H1 (cell line): Measurements from ENCODE around the gene YRDC. TPM values are rescaled to one million over a fixed set of nuclear protein-coding genes. Genes with fewer than 3 reads are reported as not detected.

Experiments
- CTCF ChIA-PET: fragments of 300-600 bp; sonication (Branson Sonifier 250); formaldehyde crosslinking; loops from one replicate; lab custom pipeline; 2021; ENCODE audit not compliant: partially characterized antibody; lab: Charles Lee
- POLR2A ChIA-PET: fragments of 300-600 bp; sonication (Branson Sonifier 250); formaldehyde crosslinking; loops from one replicate; lab custom pipeline; 2021; ENCODE audit warnings: inconsistent platforms; ENCODE audit not compliant: partially characterized antibody; lab: Charles Lee
- DNase-seq, 2 experiments: peaks; one replicate each; pipeline versions ENCODE4 v3.0.0 to v3.0.0-alpha.2; 2010 to 2022; ENCODE audit warnings: low spot score in 2 of 2, low read depth in 1 of 2, mixed read lengths in 1 of 2
- FAIRE-seq: peaks from 2 replicates; lab custom pipeline; 2011; peaks lifted over from hg19 to GRCh38; lab: Jason Lieb, UNC
- H2AFZ ChIP-seq: 2 replicates; pipeline ENCODE4 v1.8.1; 2012; ENCODE audit warnings: low read length, inconsistent platforms
- H2AK5ac ChIP-seq: 2 replicates; pipeline ENCODE4 v1.6.1; 2013; ENCODE audit warnings: low read depth, low read length
- H2BK120ac ChIP-seq: replicated peaks from 2 replicates; pipeline ENCODE3; 2013; ENCODE audit warnings: low read depth, low read length, inconsistent platforms
- H2BK12ac ChIP-seq: 2 replicates; pipeline ENCODE4 v1.6.1; 2013; ENCODE audit warnings: low read depth, low read length
- H2BK15ac ChIP-seq: 2 replicates; pipeline ENCODE4 v1.6.1; 2013; ENCODE audit warnings: low read length
- H2BK20ac ChIP-seq: 2 replicates; pipeline ENCODE4 v1.6.1; 2013; ENCODE audit warnings: low read length
- H2BK5ac ChIP-seq: 2 replicates; pipeline ENCODE4 v1.6.1; 2013; ENCODE audit warnings: low read depth, low read length
- H3K14ac ChIP-seq: 2 replicates; pipeline ENCODE4 v1.6.1; 2013; ENCODE audit warnings: inconsistent platforms; ENCODE audit not compliant: insufficient read length
- H3K18ac ChIP-seq: 2 replicates; pipeline ENCODE4 v1.6.1; 2013; ENCODE audit warnings: low read length; ENCODE audit errors: extremely low read depth
- H3K23ac ChIP-seq: 2 replicates; pipeline ENCODE4 v1.6.1; 2013; ENCODE audit warnings: inconsistent platforms; ENCODE audit not compliant: insufficient read length
- H3K23me2 ChIP-seq: 2 replicates; pipeline ENCODE4 v1.6.1; 2013; ENCODE audit warnings: low read depth, low read length
- H3K27ac ChIP-seq: 2 replicates; pipeline ENCODE4 v1.6.1; 2011; ENCODE audit warnings: low read depth, low read length, inconsistent platforms
- H3K27me3 ChIP-seq, 4 experiments: replicated peaks in 1 of 4; 1 replicate in 1 of 4; 2 replicates in 3 of 4; pipeline versions ENCODE4 v1.6.1 to v1.8.1; 2011 to 2013; ENCODE audit warnings: low read length in 3 of 4, mild to moderate bottlenecking in 3 of 4, inconsistent platforms in 2 of 4, mixed read lengths in 2 of 4, moderate library complexity in 1 of 4; ENCODE audit not compliant: control insufficient read depth in 3 of 4, insufficient read depth in 3 of 4; ENCODE audit errors: extremely low read depth in 1 of 4
- H3K36me3 ChIP-seq, 4 experiments: 2 replicates each; pipeline versions ENCODE4 v1.6.1 to v1.8.1; 2011 to 2013; ENCODE audit warnings: mild to moderate bottlenecking in 4 of 4, low read length in 3 of 4, moderate library complexity in 2 of 4, control low read depth in 1 of 4, inconsistent platforms in 1 of 4; ENCODE audit not compliant: insufficient read depth in 4 of 4, control insufficient read depth in 2 of 4
- H3K4ac ChIP-seq: replicated peaks from 2 replicates; pipeline ENCODE3; 2013; ENCODE audit warnings: low read length, low read depth, mixed read lengths, inconsistent platforms; ENCODE audit not compliant: insufficient read length
- H3K4me1 ChIP-seq, 4 experiments: replicated peaks in 1 of 4; 1 replicate in 1 of 4; 2 replicates in 3 of 4; pipeline versions ENCODE4 v1.6.1 to v1.8.1; 2011 to 2013; ENCODE audit warnings: low read length in 3 of 4, inconsistent platforms in 2 of 4, mixed read lengths in 1 of 4; ENCODE audit not compliant: insufficient read depth in 4 of 4, control insufficient read depth in 3 of 4
- H3K4me2 ChIP-seq, 2 experiments: 2 replicates each; pipeline versions ENCODE4 v1.6.1 to v1.8.1; 2011 to 2013; ENCODE audit warnings: low read depth in 2 of 2, low read length in 2 of 2, control low read depth in 1 of 2, inconsistent platforms in 1 of 2, mild to moderate bottlenecking in 1 of 2; ENCODE audit not compliant: insufficient read depth in 1 of 2
- H3K4me3 ChIP-seq, 4 experiments: fragments of 200-600, 300-600 bp in 1 of 4; sonication (generic), shearing (Covaris generic), sonication (Bioruptor Twin) in 1 of 4; 2 replicates each; pipeline versions ENCODE4 v1.5.1 to v1.8.1; 2011 to 2016; ENCODE audit warnings: low read length in 4 of 4, low read depth in 3 of 4, control low read depth in 2 of 4, inconsistent platforms in 2 of 4, mild to moderate bottlenecking in 2 of 4, mixed read lengths in 1 of 4, moderate library complexity in 1 of 4; ENCODE audit not compliant: insufficient read depth in 2 of 4; ENCODE audit errors: extremely low read depth in 1 of 4
- H3K56ac ChIP-seq: replicated peaks from 2 replicates; pipeline ENCODE3; 2013; ENCODE audit warnings: low read depth, mild to moderate bottlenecking, mixed read lengths, low read length, inconsistent platforms; ENCODE audit not compliant: insufficient read length
- H3K79me1 ChIP-seq: 2 replicates; pipeline ENCODE4 v1.6.1; 2013; ENCODE audit warnings: low read depth, low read length, control low read depth
- H3K79me2 ChIP-seq, 2 experiments: 2 replicates each; pipeline versions ENCODE4 v1.6.1 to v1.8.1; 2012 to 2013; ENCODE audit warnings: low read length in 2 of 2, mild to moderate bottlenecking in 2 of 2, inconsistent platforms in 1 of 2; ENCODE audit not compliant: insufficient read depth in 2 of 2, control insufficient read depth in 1 of 2
- H3K9ac ChIP-seq, 4 experiments: replicated peaks in 1 of 4; 1 replicate in 1 of 4; 2 replicates in 3 of 4; pipeline versions ENCODE4 v1.6.1 to v1.8.1; 2011 to 2013; ENCODE audit warnings: low read depth in 3 of 4, low read length in 3 of 4, control low read depth in 2 of 4, mild to moderate bottlenecking in 2 of 4, moderate library complexity in 2 of 4, inconsistent platforms in 1 of 4; ENCODE audit errors: extremely low read depth in 1 of 4
- H3K9me3 ChIP-seq, 2 experiments: 2 replicates each; pipeline versions ENCODE4 v1.6.1 to v1.8.1; 2012 to 2013; ENCODE audit warnings: mild to moderate bottlenecking in 2 of 2, moderate library complexity in 2 of 2, control low read depth in 1 of 2, inconsistent platforms in 1 of 2, low read depth in 1 of 2, low read length in 1 of 2, mixed read lengths in 1 of 2; ENCODE audit not compliant: insufficient read depth in 2 of 2
- H4K20me1 ChIP-seq, 2 experiments: replicated peaks in 1 of 2; 2 replicates each; pipeline versions ENCODE3 to v1.8.1; 2011 to 2013; ENCODE audit warnings: inconsistent platforms in 2 of 2, low read length in 2 of 2, mild to moderate bottlenecking in 1 of 2; ENCODE audit not compliant: insufficient read depth in 2 of 2, control insufficient read depth in 1 of 2
- H4K5ac ChIP-seq: 2 replicates; pipeline ENCODE4 v1.6.1; 2013; ENCODE audit warnings: low read length, low read depth, mixed read lengths, inconsistent platforms; ENCODE audit not compliant: insufficient read length
- H4K8ac ChIP-seq: 2 replicates; pipeline ENCODE4 v1.8.0; 2013; ENCODE audit warnings: mild to moderate bottlenecking, moderate library complexity, low read length, inconsistent platforms; ENCODE audit not compliant: insufficient read depth; ENCODE audit errors: extremely low read depth
- H4K91ac ChIP-seq: replicated peaks from 2 replicates; pipeline ENCODE3; 2013; ENCODE audit warnings: low read length, mixed read lengths, inconsistent platforms; ENCODE audit not compliant: insufficient read length
- CBX5 ChIP-seq: fragments of 300-800, 300-1000 bp; sonication (generic); IDR thresholded peaks from 2 replicates; pipeline ENCODE4 v1.7.1; 2016; ENCODE audit warnings: antibody characterized with exemption, low read length, low read depth
- CEBPB ChIP-seq: IDR thresholded peaks from 2 replicates; pipeline ENCODE4 v1.6.1; 2012; ENCODE audit warnings: low read depth, low read length
- GTF2F1 ChIP-seq: IDR thresholded peaks from 2 replicates; pipeline ENCODE4 v1.6.1; 2012; ENCODE audit warnings: low read depth, low read length, improper control_type of control experiment, borderline replicate concordance
- PHF8 ChIP-seq: fragments of 200-600 bp; sonication (generic); conservative IDR thresholded peaks from 2 replicates; pipeline ENCODE4 v1.7.1; 2012; ENCODE audit warnings: low read depth, mild to moderate bottlenecking, inconsistent platforms, low read length, moderate library complexity
- POLR2AphosphoS5 ChIP-seq: IDR thresholded peaks from 2 replicates; pipeline ENCODE4 v1.6.1; 2011; ENCODE audit warnings: low read depth, low read length
- SIN3A ChIP-seq, 2 experiments: IDR thresholded peaks in 1 of 2; conservative IDR thresholded peaks in 1 of 2; 2 replicates each; pipeline ENCODE4 v1.6.1; 2011 to 2012; ENCODE audit warnings: low read length in 2 of 2, improper control_type of control experiment in 1 of 2, low read depth in 1 of 2, mild to moderate bottlenecking in 1 of 2
- SP4 ChIP-seq: IDR thresholded peaks from 2 replicates; pipeline ENCODE4 v1.6.1; 2012; ENCODE audit warnings: low read length, inconsistent platforms
- ZNF274 ChIP-seq: IDR thresholded peaks from 2 replicates; pipeline ENCODE4 v1.7.0; 2012; ENCODE audit warnings: low read length, borderline replicate concordance; ENCODE audit errors: extremely low read depth
- WGBS, 2 experiments: shearing (Covaris generic) in 1 of 2; methylation state at CpG; one replicate each; pipeline versions ENCODE4 v1.1.6 to v1.1.7; 2013 to 2015; ENCODE audit warnings: low lambda C conversion rate in 2 of 2, mixed read lengths in 2 of 2, inconsistent platforms in 1 of 2, low coverage in 1 of 2, missing lambda C conversion rate in 1 of 2; ENCODE audit not compliant: insufficient replicate concordance in 2 of 2, insufficient coverage in 1 of 2, insufficient read length in 1 of 2; ENCODE audit errors: extremely low coverage in 1 of 2, missing lambda C conversion rate in 1 of 2; 5-methylcytosine and 5-hydroxymethylcytosine counted together
- polyA plus RNA-seq, 7 experiments: library from polyadenylated mRNA; depleted of rRNA in 3 of 7; stranded (reverse) in 5 of 7; unstranded in 2 of 7; fragments of >200 nt in 5 of 7; fragments of 200-250 nt in 2 of 7; gene quantifications; 1 replicate in 5 of 7; 2 replicates in 1 of 7; 4 replicates in 1 of 7; pipeline versions ENCODE4 v1.2.1 to v1.2.3, GENCODE V29; 2011 to 2013; ENCODE audit warnings: missing spikeins in 2 of 7, mixed read lengths in 2 of 7
- total RNA-seq: library from RNA; stranded (reverse); fragmentation: NEBNext Ultra II Directional; extraction: Animal tissue kit (Norgen Biotek cat#: 25700); gene quantifications from 2 replicates; pipeline ENCODE4 v1.2.1, GENCODE V29; 2021

Gene YRDC
- total and polyA plus RNA-seq, 2 of the 8 experiments (the other 6 are each of a cell fraction or from before 2014, with no cell fraction given): 21.1 to 21.6 TPM

DNA sequence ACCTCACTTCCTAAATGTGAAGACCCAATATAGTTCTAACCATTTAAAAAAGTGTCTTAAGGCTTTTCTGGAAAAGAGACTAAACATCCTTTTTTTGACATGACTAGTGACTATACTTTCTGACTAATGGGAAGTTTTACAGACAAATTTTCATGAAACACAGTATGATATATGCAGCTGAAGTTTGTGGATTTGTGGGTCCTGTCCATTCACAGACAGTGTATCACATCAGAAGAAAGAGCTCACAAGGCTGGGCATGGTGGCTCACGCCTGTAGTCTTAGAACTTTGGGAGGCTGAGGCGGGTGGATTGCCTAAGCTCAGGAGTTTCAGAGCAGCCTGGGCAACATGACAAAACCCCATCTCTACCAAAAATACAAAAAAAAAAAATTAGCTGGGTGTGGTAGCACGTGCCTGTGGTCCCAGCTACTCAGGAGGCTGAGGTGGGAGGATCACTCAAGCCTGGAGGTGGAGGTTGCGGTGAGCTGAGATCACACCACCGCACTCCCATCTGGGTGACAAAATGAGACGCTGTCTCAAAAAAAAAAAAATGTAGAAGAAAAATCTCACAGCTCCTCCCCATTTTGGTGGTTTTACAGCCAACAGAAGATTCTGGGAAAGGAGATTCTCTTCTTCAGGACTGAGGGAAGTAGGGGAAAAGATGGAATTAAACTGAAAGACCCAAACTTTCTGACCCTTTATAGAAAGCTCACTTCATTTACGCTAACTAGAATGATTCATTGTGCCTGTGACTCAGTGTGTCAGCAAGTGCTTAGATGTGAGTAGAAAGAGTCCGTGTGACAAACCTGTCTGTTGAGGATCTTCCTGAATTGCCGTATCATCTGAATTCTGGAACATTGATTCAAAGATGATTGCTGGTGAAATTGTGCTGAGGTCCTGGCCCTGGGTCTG lies 15.2 kb upstream of the YRDC start:
- no peak overlapping the region for H2BK12ac ChIP-seq

More for the DNA sequence above, 15.2 kb upstream of the YRDC start:
- Histone ChIP-seq H3K4me3 (no peak overlapping the region), H3K79me2 (no peaks in the 10 kb centered on the region), H4K20me1 (no peaks in the 10 kb centered on the region), H2BK15ac (no peak overlapping the region), H4K8ac (no peak overlapping the region), H2AK5ac (no peak overlapping the region), H3K9ac (no peak overlapping the region), H2BK5ac (no peak overlapping the region), H3K27ac (no peak overlapping the region), H3K27me3 (no peaks in the 10 kb centered on the region), H2AFZ (no peak overlapping the region), H3K4ac (no peak overlapping the region), H3K4me1 (no peaks in the 10 kb centered on the region), H3K14ac (no peak overlapping the region), H2BK20ac (no peak overlapping the region), H3K36me3 (peaks cover 7 to 28% (median 23%) of the 10 kb centered on the region in 4 experiments), H3K4me2 (no peak overlapping the region), H3K79me1 (no peaks in the 10 kb centered on the region), H3K9me3 (no peaks in the 10 kb centered on the region), H3K56ac (no peak overlapping the region), H3K18ac (no peak overlapping the region), H4K91ac (no peak overlapping the region), H3K23me2 (no peaks in the 10 kb centered on the region), H2BK120ac (no peak overlapping the region), H4K5ac (no peak overlapping the region), H3K23ac (no peak overlapping the region)
- 84% methylated on average over 9 of the region's 9 CpGs; no CpG with 5 or more reads in 1 of the 2 experiments for WGBS, 2 experiments
- TF ChIP-seq SIN3A (conservative IDR thresholded peaks at IDR 0.05 in 1 of 2, IDR thresholded peaks at IDR 0.05 in 1 of 2; ENCODE audit: low read depth in 1 of 2, low read length in 2 of 2) (no peak), SP4 (no peak), CEBPB (no peak), GTF2F1 (no peak), CBX5 (no peak), PHF8 (no peak), ZNF274 (no peak), POLR2AphosphoS5 (no peak)
- FAIRE-seq (no peak), DNase-seq (no peak)
- POLR2A ChIA-PET: interaction anchor here (1.3 to 2.7 kb wide), 2 partner anchors 10 to 15 kb away, joined by 4 to 8 read pairs; partner anchors contain the start of genes C1orf122 and YRDC
- CTCF ChIA-PET: interaction anchor here (0.7 to 1.4 kb wide), 3 partner anchors 37 to 775 kb away, joined by 3 to 4 read pairs (median 3); no protein-coding TSS in a partner anchor
